Lower leg skin (tissue), 4 donors: ENCODE measurements around the gene ARRDC2. TPM values are rescaled to one million over a fixed set of nuclear protein-coding genes. Genes with fewer than 3 reads are reported as not detected.

ENCODE experiments used
- total RNA-seq, 4 donors: library from RNA; depleted of rRNA; stranded (reverse); fragments of >200 nt; gene quantifications; one replicate each; pipeline ENCODE4 v1.1.0, GENCODE V29; 2016

Gene ARRDC2
- total RNA-seq, 4 donors from 2014 or later = 54.1 to 92.8 (median 73.5) TPM

Other genes with a start within 250 kb of the ARRDC2 start
- gene B3GNT3, start 213.0 kb upstream of the ARRDC2 start, total RNA-seq = 10 to 100 TPM in 2 of 4 donors, 1 to 10 TPM in 2; 2.9 to 18.3 (median 10.7) TPM
- gene INSL3, start 186.7 kb upstream of the ARRDC2 start, total RNA-seq = not detected
- 1 to 10 TPM; 2.1 to 4.0 (median 3.7) TPM for gene JAK3, start 160.2 kb upstream of the ARRDC2 start, total RNA-seq
- 1,000 to 10,000 TPM; 2,094 to 3,301 (median 2,396) TPM for gene RPL18A, start 148.3 kb upstream of the ARRDC2 start, total RNA-seq
- not detected for gene SLC5A5, start 136.2 kb upstream of the ARRDC2 start, total RNA-seq
- 10 to 100 TPM; 32.6 to 91.9 (median 47.4) TPM for gene CCDC124, start 75.2 kb upstream of the ARRDC2 start, total RNA-seq
- gene KCNN1, start 41.1 kb upstream of the ARRDC2 start, total RNA-seq = under 1 TPM in 1 of 4 donors, not detected in 3; 0.36 TPM
- gene IL12RB1, start 78.8 kb downstream of the ARRDC2 start, total RNA-seq = under 1 TPM in 2 of 4 donors, not detected in 2; 0.34 to 0.58 TPM
- 10 to 100 TPM; 12.9 to 19.8 (median 17.0) TPM for gene MAST3, start 89.6 kb downstream of the ARRDC2 start, total RNA-seq
- 10 to 100 TPM in 3 of 4 donors, 1 to 10 TPM in 1; 8.3 to 39.4 (median 32.2) TPM for gene PIK3R2, start 145.0 kb downstream of the ARRDC2 start, total RNA-seq
- gene IFI30, start 165.6 kb downstream of the ARRDC2 start, total RNA-seq = 100 to 1,000 TPM in 2 of 4 donors, 10 to 100 TPM in 2; 39.1 to 214 (median 98.3) TPM
- 10 to 100 TPM in 3 of 4 donors, 1 to 10 TPM in 1; 8.5 to 29.3 (median 20.2) TPM for gene MPV17L2, start 185.0 kb downstream of the ARRDC2 start, total RNA-seq
- gene RAB3A, start 195.9 kb downstream of the ARRDC2 start, total RNA-seq = 1 to 10 TPM in 3 of 4 donors, under 1 TPM in 1; 0.91 to 2.7 (median 2.1) TPM
- gene PDE4C, start 218.3 kb downstream of the ARRDC2 start, total RNA-seq = under 1 TPM in 1 of 4 donors, not detected in 3; 0.29 TPM